ENCODE data around the gene RHOA.
"Not testable (repeated sequence)": the region's sequence is repeated elsewhere in the genome, so short reads cannot be mapped to it uniquely, and the experiment has no call there.

The RHOA gene

DNA sequence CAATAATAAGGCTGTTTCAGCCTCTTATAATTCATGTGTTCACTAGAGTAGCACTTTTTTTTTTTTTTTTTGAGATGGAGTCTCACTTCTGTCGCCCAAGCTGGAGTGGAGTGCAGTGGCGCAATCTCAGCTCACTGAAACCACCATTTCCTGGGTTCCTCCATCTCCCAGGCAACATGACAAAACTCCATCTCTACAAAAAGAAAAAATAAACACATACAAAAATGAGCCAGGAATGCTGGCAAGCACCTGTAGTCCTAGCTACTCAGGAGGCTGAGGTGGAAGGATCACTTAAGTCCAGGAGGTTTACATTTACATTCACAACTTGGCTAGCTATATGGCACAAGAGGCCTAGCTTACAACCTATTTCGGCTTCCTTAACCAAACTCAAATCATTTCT, 78.7 kb downstream of the RHOA start:
- H3K4me3 ChIP-seq (ENCODE audit: low read depth, low read length), result no peak overlapping the region
- TF ChIP-seq ZNF791 (tag by site-specific recombination; IDR thresholded peaks at IDR 0.05), result no peak
- TF ChIP-seq ZNF707 (tag by site-specific recombination; IDR thresholded peaks at IDR 0.05), result no peak
- no peak for TF ChIP-seq SCRT2 (tag by site-specific recombination; IDR thresholded peaks at IDR 0.05)
- no peak for TF ChIP-seq ZNF2 (tag by site-specific recombination; IDR thresholded peaks at IDR 0.05)
- TF ChIP-seq, protein P1, sequence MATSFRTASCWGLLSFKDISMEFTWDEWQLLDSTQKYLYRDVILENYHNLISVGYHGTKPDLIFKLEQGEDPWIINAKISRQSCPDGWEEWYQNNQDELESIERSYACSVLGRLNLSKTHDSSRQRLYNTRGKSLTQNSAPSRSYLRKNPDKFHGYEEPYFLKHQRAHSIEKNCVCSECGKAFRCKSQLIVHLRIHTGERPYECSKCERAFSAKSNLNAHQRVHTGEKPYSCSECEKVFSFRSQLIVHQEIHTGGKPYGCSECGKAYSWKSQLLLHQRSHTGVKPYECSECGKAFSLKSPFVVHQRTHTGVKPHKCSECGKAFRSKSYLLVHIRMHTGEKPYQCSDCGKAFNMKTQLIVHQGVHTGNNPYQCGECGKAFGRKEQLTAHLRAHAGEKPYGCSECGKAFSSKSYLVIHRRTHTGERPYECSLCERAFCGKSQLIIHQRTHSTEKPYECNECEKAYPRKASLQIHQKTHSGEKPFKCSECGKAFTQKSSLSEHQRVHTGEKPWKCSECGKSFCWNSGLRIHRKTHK (tag by site-specific recombination; IDR thresholded peaks at IDR 0.05), result no peak
- TF ChIP-seq, protein P2, sequence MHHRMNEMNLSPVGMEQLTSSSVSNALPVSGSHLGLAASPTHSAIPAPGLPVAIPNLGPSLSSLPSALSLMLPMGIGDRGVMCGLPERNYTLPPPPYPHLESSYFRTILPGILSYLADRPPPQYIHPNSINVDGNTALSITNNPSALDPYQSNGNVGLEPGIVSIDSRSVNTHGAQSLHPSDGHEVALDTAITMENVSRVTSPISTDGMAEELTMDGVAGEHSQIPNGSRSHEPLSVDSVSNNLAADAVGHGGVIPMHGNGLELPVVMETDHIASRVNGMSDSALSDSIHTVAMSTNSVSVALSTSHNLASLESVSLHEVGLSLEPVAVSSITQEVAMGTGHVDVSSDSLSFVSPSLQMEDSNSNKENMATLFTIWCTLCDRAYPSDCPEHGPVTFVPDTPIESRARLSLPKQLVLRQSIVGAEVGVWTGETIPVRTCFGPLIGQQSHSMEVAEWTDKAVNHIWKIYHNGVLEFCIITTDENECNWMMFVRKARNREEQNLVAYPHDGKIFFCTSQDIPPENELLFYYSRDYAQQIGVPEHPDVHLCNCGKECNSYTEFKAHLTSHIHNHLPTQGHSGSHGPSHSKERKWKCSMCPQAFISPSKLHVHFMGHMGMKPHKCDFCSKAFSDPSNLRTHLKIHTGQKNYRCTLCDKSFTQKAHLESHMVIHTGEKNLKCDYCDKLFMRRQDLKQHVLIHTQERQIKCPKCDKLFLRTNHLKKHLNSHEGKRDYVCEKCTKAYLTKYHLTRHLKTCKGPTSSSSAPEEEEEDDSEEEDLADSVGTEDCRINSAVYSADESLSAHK (tag by site-specific recombination; IDR thresholded peaks at IDR 0.05), result no peak
- no peak for TF ChIP-seq REPIN1 (tag by site-specific recombination; IDR thresholded peaks at IDR 0.05; ENCODE audit: low read depth)
- no peak for TF ChIP-seq ZNF416 (tag by site-specific recombination; IDR thresholded peaks at IDR 0.05)
- no peaks in the 10 kb centered on the region for H3K9me3 ChIP-seq (ENCODE audit: control insufficient read depth, insufficient read depth, low read depth, low read length)
- no peak overlapping the region for H3K27ac ChIP-seq (ENCODE audit: extremely low read depth, low read depth, low read length)
- ChIA-PET POLR2A (interaction anchor here (0.6 kb wide), 1 partner anchor 12 kb away, joined by 5 read pairs; no protein-coding TSS in a partner anchor), CTCF (interaction anchor here (0.6 to 1.0 kb wide), 2 partner anchors 116 to 213 kb away, joined by 3 to 5 read pairs; no protein-coding TSS in a partner anchor)
- peaks cover 5 to 58% of the 10 kb centered on the region in 2 experiments; a peak in 2 of 3 replicates for H3K36me3 ChIP-seq (ENCODE audit: control insufficient read depth in 2 of 2, insufficient read depth in 1 of 2, low read length in 2 of 2)
- no peaks in the 10 kb centered on the region for H3K4me1 ChIP-seq (ENCODE audit: control insufficient read depth, insufficient read depth, low read length)

DNA sequence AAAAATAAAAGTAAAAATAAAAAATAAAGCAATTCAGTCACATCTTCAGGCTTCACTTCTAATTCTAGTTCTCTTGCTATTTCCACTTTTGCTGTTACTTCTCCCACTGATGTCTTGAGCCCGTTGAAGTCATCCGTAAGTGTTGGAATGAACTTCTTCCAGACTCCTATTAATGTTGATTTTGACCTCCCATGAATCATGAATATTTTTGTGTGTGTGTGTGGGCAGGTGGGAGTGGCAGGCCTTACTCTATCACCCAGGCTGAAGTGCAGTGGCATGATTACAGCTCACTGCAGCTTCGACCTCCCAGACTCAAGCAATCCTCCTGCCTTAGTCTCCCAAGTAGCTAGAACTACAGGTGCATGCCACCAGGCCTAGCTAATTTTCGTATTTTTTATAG, 82.6 kb downstream of the RHOA start:
- CTCF ChIA-PET, result no interaction called here
- peaks cover 8 to 68% of the 10 kb centered on the region in 2 experiments; a peak in 2 of 3 replicates for H3K36me3 ChIP-seq (ENCODE audit: control insufficient read depth in 2 of 2, insufficient read depth in 1 of 2, low read length in 2 of 2)

DNA sequence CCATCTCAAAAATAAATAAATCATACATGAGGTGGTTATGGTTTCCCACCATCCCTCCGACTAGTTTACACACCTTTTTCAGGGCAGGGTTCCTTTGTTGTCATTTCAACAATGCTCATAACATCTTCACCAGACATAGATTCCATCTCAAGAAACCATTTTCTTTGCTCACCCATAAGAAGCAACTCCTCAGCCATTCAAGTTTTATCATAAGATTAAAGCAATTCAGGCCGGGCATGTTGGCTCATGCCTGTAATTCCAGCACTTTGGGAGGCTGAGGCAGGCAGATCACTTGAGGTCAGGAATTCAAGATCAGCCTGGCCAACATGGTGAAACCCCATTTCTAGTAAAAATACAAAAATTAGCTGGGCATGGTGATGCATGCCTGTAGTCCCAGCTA, 83.4 kb downstream of the RHOA start:
- POLR2A ChIA-PET; CTCF ChIA-PET; H3K27ac ChIP-seq (ENCODE audit: extremely low read depth, low read depth, low read length); H3K9me3 ChIP-seq (ENCODE audit: control insufficient read depth, insufficient read depth, low read depth, low read length); H3K4me1 ChIP-seq (ENCODE audit: control insufficient read depth, insufficient read depth, low read length); H3K4me3 ChIP-seq (ENCODE audit: low read depth, low read length): not testable (repeated sequence)
- peaks cover 8 to 68% of the 10 kb centered on the region in 2 experiments; a peak in 2 of 3 replicates for H3K36me3 ChIP-seq (ENCODE audit: control insufficient read depth in 2 of 2, insufficient read depth in 1 of 2, low read length in 2 of 2)

More for the DNA sequence above, 82.6 kb downstream of the RHOA start:
- H3K27ac ChIP-seq (ENCODE audit: extremely low read depth, low read depth, low read length), result no peak overlapping the region
- H3K9me3 ChIP-seq (ENCODE audit: control insufficient read depth, insufficient read depth, low read depth, low read length), result no peaks in the 10 kb centered on the region
- TF ChIP-seq KLF8 (tag by site-specific recombination; IDR thresholded peaks at IDR 0.05) (no peak), ZNF341 (tag by site-specific recombination; IDR thresholded peaks at IDR 0.05; ENCODE audit: low read depth) (no peak), KLF16 (tag by site-specific recombination; IDR thresholded peaks at IDR 0.05) (no peak), ZNF626 (tag by site-specific recombination; IDR thresholded peaks at IDR 0.05) (no peak), HOXD13 (CRISPR knock-in tag; IDR thresholded peaks at IDR 0.05; ENCODE audit: borderline replicate concordance) (no peak), GFI1B (tag by site-specific recombination; IDR thresholded peaks at IDR 0.05) (no peak)
- POLR2A ChIA-PET, result no interaction called here
- H3K4me1 ChIP-seq (ENCODE audit: control insufficient read depth, insufficient read depth, low read length), result no peaks in the 10 kb centered on the region
- H3K4me3 ChIP-seq (ENCODE audit: low read depth, low read length), result no peak overlapping the region

DNA sequence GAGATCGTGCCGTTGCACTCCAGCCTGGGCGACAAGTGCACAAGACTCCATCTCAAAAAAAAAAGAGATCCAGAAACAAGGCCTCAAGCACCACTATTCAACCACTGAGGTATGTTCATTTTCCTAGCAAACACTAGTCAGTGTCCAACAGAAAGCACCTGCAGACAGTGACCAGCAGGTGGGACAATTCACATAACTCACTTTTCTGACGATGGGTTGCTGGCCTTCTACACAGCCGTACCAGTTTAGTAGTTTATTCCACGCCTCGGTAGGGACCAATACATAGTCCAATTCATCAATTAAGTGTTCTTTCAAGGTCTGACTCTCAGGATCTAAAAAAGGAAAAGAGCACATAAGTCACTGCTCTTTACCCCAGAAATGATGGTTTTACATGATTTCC, 84.3 kb downstream of the RHOA start:
- Histone ChIP-seq H3K4me1 (ENCODE audit: control insufficient read depth, insufficient read depth, low read length) (no peaks in the 10 kb centered on the region), H3K9me3 (ENCODE audit: control insufficient read depth, insufficient read depth, low read depth, low read length) (no peaks in the 10 kb centered on the region), H3K36me3 (ENCODE audit: control insufficient read depth in 2 of 2, insufficient read depth in 1 of 2, low read length in 2 of 2) (peaks cover 6 to 67% of the 10 kb centered on the region in 2 experiments; a peak in 2 of 3 replicates), H3K27ac (ENCODE audit: extremely low read depth, low read depth, low read length) (no peak overlapping the region), H3K4me3 (ENCODE audit: low read depth, low read length) (no peak overlapping the region)
- ChIA-PET POLR2A (no interaction called here), CTCF (no interaction called here)
- TF ChIP-seq, protein P3, sequence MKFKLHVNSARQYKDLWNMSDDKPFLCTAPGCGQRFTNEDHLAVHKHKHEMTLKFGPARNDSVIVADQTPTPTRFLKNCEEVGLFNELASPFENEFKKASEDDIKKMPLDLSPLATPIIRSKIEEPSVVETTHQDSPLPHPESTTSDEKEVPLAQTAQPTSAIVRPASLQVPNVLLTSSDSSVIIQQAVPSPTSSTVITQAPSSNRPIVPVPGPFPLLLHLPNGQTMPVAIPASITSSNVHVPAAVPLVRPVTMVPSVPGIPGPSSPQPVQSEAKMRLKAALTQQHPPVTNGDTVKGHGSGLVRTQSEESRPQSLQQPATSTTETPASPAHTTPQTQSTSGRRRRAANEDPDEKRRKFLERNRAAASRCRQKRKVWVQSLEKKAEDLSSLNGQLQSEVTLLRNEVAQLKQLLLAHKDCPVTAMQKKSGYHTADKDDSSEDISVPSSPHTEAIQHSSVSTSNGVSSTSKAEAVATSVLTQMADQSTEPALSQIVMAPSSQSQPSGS (tag by site-specific recombination; IDR thresholded peaks at IDR 0.05; ENCODE audit: low read depth), result no peak
- TF ChIP-seq TCF7L2 (IDR thresholded peaks at IDR 0.05; ENCODE audit: borderline replicate concordance, low read depth, low read length), result no peak
- TF ChIP-seq ZNF548 (tag by site-specific recombination; IDR thresholded peaks at IDR 0.05), result no peak
- no peak for TF ChIP-seq ZNF202 (tag by site-specific recombination; IDR thresholded peaks at IDR 0.05; ENCODE audit: borderline replicate concordance)
- TF ChIP-seq ZNF423 (tag by site-specific recombination; IDR thresholded peaks at IDR 0.05), result no peak
- TF ChIP-seq ZNF248 (tag by site-specific recombination; IDR thresholded peaks at IDR 0.05), result no peak
- no peak for TF ChIP-seq ZNF211 (tag by site-specific recombination; IDR thresholded peaks at IDR 0.05; ENCODE audit: low read depth)
- TF ChIP-seq HOXA7 (CRISPR knock-in tag; IDR thresholded peaks at IDR 0.05; ENCODE audit: borderline replicate concordance), result no peak
- TF ChIP-seq ZNF416 (tag by site-specific recombination; IDR thresholded peaks at IDR 0.05), result no peak
- TF ChIP-seq ZSCAN16 (tag by site-specific recombination; IDR thresholded peaks at IDR 0.05), result no peak

All from HEK293 (cell line).